LNCaP clone FGC (cell line): ENCODE data around the gene PLXNA4.

Source experiments
- DNase-seq: peaks from one replicate; pipeline ENCODE4 v3.0.0-alpha.2; 2011; ENCODE audit warnings: low read depth
- H3K4me3 ChIP-seq: 2 replicates; pipeline ENCODE4 v1.5.1; 2011; ENCODE audit warnings: mild to moderate bottlenecking, low read depth, low read length, control low read depth
- TF ChIP-seq, protein P1 (sequence below): IDR thresholded peaks from 2 replicates; pipeline ENCODE4 v1.5.1; 2012; ENCODE audit warnings: mild to moderate bottlenecking; ENCODE audit not compliant: control insufficient read depth, insufficient read depth; ENCODE audit errors: extremely low read depth

Gene PLXNA4

DNA sequence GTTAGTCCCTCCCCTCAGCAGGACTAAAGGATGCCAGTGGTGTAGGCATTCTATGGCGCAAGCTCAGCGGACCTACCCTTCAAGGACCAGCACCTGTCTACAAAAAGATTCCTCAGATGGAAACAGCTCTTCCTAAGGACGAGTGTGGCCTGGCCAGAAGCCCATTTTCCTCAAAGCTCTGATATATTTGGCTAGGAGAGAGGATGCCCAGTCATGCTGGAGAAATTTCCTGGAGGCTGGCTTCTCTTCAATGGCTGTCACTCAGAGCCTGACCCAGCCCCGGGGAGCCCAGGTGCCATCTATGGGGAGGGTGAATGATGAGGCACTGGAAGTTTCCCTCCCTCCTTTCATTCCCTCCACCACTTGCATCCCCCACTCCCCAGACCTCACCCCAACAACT is 111.5 kb downstream of the PLXNA4 start:
- H3K4me3 ChIP-seq = no peak overlapping the region
- TF ChIP-seq, protein P1, sequence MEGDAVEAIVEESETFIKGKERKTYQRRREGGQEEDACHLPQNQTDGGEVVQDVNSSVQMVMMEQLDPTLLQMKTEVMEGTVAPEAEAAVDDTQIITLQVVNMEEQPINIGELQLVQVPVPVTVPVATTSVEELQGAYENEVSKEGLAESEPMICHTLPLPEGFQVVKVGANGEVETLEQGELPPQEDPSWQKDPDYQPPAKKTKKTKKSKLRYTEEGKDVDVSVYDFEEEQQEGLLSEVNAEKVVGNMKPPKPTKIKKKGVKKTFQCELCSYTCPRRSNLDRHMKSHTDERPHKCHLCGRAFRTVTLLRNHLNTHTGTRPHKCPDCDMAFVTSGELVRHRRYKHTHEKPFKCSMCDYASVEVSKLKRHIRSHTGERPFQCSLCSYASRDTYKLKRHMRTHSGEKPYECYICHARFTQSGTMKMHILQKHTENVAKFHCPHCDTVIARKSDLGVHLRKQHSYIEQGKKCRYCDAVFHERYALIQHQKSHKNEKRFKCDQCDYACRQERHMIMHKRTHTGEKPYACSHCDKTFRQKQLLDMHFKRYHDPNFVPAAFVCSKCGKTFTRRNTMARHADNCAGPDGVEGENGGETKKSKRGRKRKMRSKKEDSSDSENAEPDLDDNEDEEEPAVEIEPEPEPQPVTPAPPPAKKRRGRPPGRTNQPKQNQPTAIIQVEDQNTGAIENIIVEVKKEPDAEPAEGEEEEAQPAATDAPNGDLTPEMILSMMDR = no peak
- DNase-seq = no peak

DNA sequence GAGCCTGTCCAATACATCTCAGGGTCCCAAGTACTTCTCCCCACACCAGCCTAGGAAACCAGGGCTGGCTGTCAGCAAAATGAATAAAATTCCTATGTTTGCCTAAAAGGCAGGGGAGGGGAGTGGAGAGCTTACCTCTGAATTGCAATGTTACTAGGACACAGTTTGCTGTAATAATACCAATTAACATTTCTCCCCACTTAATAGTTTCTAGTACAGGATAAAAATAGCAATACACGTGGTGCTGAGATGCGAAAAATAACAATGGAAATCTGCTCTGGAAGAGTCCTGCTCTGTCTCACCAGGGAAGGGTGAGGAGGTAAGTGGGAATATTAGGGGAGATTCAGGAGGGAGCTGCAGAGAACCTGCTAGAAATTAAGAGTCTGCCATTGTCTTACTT is 112.3 kb downstream of the PLXNA4 start:
- H3K4me3 ChIP-seq = no peak overlapping the region
- DNase-seq = no peak
- TF ChIP-seq, protein P1 = no peak

DNA sequence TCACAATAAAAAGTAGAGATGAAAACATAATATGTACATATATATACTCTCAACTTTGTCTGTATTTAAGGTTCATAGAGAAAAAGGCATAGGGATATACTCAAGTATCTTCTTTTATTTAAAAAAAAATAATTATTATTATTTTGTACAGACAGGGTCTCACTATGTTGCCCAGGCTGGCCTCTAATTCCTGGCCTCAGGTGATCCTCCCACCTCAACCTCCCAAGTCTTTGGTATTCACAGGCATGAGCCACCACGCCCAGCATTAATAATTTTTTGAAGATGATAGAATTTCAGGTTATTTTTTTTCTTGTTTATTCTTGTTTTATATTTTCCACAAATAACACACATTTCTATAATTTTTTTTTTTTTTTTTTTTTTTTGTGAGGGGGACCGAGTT is 113.8 kb downstream of the PLXNA4 start:
- no peak for DNase-seq
- TF ChIP-seq, protein P1 = no peak

DNA sequence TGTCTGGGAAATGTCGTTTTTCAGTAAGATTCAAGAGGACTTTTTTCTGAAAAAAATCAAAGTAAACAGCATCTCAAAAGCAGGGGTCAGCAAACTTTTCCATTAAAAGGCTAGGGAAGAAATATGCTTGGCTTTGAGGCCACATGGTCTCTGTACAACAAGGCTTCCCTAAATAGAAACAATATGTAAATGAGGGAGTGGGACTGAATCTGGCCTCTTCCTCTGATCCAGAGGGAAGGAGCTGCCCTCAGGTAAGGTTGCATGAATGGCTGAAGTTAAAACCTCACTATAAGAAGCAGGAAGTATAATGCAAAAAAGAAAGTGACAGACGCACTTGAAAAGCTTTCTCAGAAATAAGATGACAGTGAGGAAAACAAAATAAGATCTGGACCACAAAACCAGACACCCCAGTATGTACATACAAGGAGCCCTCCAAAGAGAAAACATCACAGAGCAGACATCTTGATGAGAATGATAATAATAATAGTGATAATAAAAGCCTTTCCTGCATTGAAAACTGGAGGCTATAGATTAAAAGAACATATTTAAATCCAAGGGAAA is 115.2 kb downstream of the PLXNA4 start:
- no peak for DNase-seq
- TF ChIP-seq, protein P1 = no peak
- H3K4me3 ChIP-seq = no peak overlapping the region

More for the DNA sequence above, 113.8 kb downstream of the PLXNA4 start:
- no peak overlapping the region for H3K4me3 ChIP-seq

DNA sequence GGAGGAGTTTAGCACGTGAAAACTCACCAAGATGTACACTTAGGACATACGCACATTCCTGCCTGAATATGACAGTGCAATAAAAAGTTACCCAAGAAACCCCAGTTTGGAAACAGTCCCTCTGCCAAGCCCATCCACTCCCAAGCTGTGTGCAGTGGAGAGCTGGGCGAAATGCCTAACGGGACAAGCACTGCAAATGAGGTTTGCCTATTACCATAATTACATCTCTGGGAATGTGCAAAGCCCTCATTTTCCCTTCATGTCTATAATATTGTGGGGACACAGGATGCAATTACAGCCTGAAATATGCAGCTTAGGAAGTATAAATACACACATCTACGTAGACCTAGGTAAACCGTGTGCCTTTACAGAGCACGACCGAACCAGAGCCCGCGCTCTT is 117.5 kb downstream of the PLXNA4 start:
- TF ChIP-seq, protein P1 = no peak
- no peak for DNase-seq
- no peak overlapping the region for H3K4me3 ChIP-seq

DNA sequence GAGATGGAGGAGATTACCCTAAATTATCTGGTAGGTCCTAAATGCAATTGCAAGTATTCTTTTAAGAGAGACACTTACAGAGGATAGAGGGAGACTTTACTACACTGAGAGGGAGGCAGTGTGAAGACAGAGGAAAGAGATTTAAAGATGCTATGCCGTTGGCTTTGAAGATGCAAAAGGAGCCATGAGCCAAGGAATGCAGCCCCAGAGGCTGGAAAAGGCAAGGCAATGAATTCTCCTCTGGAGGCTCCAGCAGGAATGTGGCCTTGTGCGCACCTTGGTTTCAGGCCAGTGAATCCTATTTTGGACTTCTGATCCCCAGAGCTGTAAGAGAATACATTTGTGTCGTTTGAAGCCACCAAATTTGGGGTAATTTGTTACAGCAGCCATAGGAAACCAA is 118.6 kb downstream of the PLXNA4 start:
- TF ChIP-seq, protein P1 = no peak
- DNase-seq = no peak
- H3K4me3 ChIP-seq = no peak overlapping the region

DNA sequence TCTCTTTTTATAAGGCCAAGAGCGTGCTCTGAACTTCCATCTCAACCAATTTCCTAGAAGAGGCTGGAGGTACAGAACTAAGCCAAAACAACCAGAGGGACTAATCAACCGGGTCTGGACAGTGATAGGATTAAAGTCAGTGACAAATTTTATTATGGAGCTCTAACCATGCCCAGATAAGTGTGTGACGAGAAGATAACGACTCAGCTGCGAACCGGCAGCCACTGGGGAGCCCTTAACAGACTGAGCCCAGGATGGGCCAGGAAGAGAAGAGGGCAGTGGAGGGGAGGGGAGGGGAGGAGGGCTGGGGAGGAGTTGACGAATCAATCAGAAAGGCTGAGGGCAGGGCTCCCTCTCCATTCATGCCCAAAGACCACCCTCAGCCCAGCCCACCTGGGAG is 119.9 kb downstream of the PLXNA4 start:
- TF ChIP-seq, protein P1 = no peak
- no peak for DNase-seq
- H3K4me3 ChIP-seq = no peak overlapping the region
